DOHH2 (cell line): Measurements from ENCODE around the gene NR4A3.

Source experiments
- EZH2phosphoT487 ChIP-seq: fragments of 200-600 bp; sonication (generic); IDR thresholded peaks from 2 replicates; pipeline ENCODE4 v1.6.1; 2017; ENCODE audit warnings: borderline replicate concordance, mild to moderate bottlenecking, antibody characterized with exemption, low read length, moderate library complexity, mixed read lengths
- TF ChIP-seq, protein P1 (sequence below): fragments of 200-600 bp; sonication (generic); IDR thresholded peaks from one replicate; pipeline ENCODE4 v1.5.1; 2014; ENCODE audit warnings: antibody characterized with exemption, mild to moderate bottlenecking, low read depth, low read length; ENCODE audit not compliant: poor library complexity, severe bottlenecking

DNA sequence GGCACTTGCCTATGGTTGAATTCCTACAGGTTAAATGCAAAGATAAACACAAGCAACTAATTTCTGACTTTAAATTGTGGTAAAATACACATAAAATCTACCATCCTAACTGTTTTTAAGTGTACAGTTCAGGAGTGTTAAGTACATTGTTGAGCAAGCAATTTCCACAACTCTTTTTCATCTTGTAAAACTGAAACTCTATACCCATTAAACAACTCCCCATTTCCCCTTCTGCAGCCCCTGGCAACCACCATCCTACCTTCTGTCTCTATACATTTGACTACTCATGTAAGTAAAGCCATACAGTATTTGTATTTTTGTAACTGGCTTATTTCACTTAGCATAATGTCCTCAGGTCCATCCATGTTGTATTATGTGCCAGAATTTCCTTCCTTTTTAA is 46.3 kb downstream of the NR4A3 start:
- TF ChIP-seq, protein P1, sequence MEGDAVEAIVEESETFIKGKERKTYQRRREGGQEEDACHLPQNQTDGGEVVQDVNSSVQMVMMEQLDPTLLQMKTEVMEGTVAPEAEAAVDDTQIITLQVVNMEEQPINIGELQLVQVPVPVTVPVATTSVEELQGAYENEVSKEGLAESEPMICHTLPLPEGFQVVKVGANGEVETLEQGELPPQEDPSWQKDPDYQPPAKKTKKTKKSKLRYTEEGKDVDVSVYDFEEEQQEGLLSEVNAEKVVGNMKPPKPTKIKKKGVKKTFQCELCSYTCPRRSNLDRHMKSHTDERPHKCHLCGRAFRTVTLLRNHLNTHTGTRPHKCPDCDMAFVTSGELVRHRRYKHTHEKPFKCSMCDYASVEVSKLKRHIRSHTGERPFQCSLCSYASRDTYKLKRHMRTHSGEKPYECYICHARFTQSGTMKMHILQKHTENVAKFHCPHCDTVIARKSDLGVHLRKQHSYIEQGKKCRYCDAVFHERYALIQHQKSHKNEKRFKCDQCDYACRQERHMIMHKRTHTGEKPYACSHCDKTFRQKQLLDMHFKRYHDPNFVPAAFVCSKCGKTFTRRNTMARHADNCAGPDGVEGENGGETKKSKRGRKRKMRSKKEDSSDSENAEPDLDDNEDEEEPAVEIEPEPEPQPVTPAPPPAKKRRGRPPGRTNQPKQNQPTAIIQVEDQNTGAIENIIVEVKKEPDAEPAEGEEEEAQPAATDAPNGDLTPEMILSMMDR: no peak
- no peak for TF ChIP-seq EZH2phosphoT487
